Keratinocyte (primary cell): ENCODE data around the gene ZCCHC7.

Experiments
- CTCF ChIP-seq, 3 experiments: IDR thresholded peaks in 1 of 3; conservative IDR thresholded peaks in 1 of 3; optimal IDR thresholded peaks in 1 of 3; 2 replicates in 2 of 3; 3 replicates in 1 of 3; pipeline versions ENCODE3 to v1.5.1; 2011; ENCODE audit warnings: low read length in 3 of 3, mild to moderate bottlenecking in 3 of 3, moderate library complexity in 2 of 3, control low read depth in 1 of 3, inconsistent platforms in 1 of 3; ENCODE audit not compliant: insufficient read depth in 2 of 3; ENCODE audit errors: extremely low read depth in 1 of 3
- EZH2 ChIP-seq: IDR thresholded peaks from one replicate; pipeline ENCODE4 v1.6.1; 2012; ENCODE audit warnings: inconsistent platforms, mild to moderate bottlenecking, low read length, moderate library complexity

DNA sequence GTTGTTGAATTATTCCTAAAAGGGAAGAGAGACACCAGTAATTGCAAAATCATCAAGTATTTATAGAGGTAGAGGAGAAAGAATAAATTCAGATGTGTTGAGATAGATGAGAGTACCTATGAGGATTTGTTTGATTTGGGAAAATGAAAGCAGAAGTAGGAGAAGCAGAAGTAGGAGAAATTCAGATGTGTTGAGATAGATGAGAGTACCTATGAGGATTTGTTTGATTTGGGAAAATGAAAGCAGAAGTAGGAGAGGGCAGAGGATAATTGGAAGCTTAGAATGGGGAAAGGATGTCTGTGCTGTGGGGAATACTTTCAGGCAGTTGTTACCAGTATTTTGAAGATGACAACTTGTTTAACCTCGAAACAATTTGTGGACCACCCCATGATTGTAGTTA, 35.1 kb upstream of the ZCCHC7 start:
- no peak for TF ChIP-seq CTCF (optimal IDR thresholded peaks at IDR 0.05 in 1 of 3, IDR thresholded peaks at IDR 0.05 in 1 of 3, conservative IDR thresholded peaks at IDR 0.05 in 1 of 3; ENCODE audit: extremely low read depth in 1 of 3, insufficient read depth in 2 of 3, low read length in 3 of 3)
- TF ChIP-seq EZH2 = no peak
